CD4-positive, CD25-positive, alpha-beta regulatory T cell (primary cell): ENCODE results near the gene BCL10. TPM values are rescaled to one million over a fixed set of nuclear protein-coding genes. Genes with fewer than 3 reads are reported as not detected.

Experiments
- ATAC-seq, 2 donors: fragments of 150-1000 bp; cut with Tn5 transposase; one replicate each; pipeline ENCODE4 v1.10.0; 2021; ENCODE audit warnings: low read depth in 2 of 2, moderate number of reproducible peaks in 2 of 2, moderate library complexity in 1 of 2
- DNase-seq, 3 donors: peaks; one replicate each; pipeline versions ENCODE4 v3.0.0 to v3.0.0-alpha.2; 2012 to 2022; ENCODE audit warnings: mixed read lengths in 1 of 3
- H3K27ac ChIP-seq: one replicate; pipeline ENCODE4 v1.7.0; 2013; ENCODE audit warnings: mild to moderate bottlenecking, low read length; ENCODE audit not compliant: insufficient read depth, poor library complexity, severe bottlenecking
- H3K27me3 ChIP-seq: one replicate; pipeline ENCODE4 v1.7.0; 2013; ENCODE audit warnings: low read length; ENCODE audit not compliant: control insufficient read depth, insufficient read depth
- H3K36me3 ChIP-seq: one replicate; pipeline ENCODE4 v1.7.0; 2013; ENCODE audit warnings: mild to moderate bottlenecking, low read length, moderate library complexity; ENCODE audit not compliant: control insufficient read depth, insufficient read depth
- H3K4me1 ChIP-seq: 2 replicates; pipeline ENCODE4 v1.7.0; 2013; ENCODE audit warnings: mild to moderate bottlenecking, low read length; ENCODE audit not compliant: insufficient read depth, control insufficient read depth, poor library complexity, severe bottlenecking
- H3K4me3 ChIP-seq: one replicate; pipeline ENCODE4 v1.7.0; 2013; ENCODE audit warnings: low read depth, mild to moderate bottlenecking, low read length, moderate library complexity
- H3K9me3 ChIP-seq, 2 experiments: 1 replicate in 1 of 2; 2 replicates in 1 of 2; pipeline ENCODE4 v1.7.0; 2013; ENCODE audit warnings: low read length in 2 of 2, mild to moderate bottlenecking in 1 of 2, moderate library complexity in 1 of 2; ENCODE audit not compliant: control insufficient read depth in 2 of 2
- H3K27ac Mint-ChIP-seq, 3 donors: one replicate each; pipeline ENCODE4 v1.8.0; 2020 to 2022; ENCODE audit warnings: mild to moderate bottlenecking in 3 of 3, mixed read lengths in 3 of 3, moderate library complexity in 2 of 3
- H3K27me3 Mint-ChIP-seq: one replicate; pipeline ENCODE4 v1.8.0; 2022; ENCODE audit warnings: mild to moderate bottlenecking, mixed read lengths
- H3K36me3 Mint-ChIP-seq: one replicate; pipeline ENCODE4 v1.8.0; 2020; ENCODE audit warnings: mixed read lengths
- H3K4me1 Mint-ChIP-seq, 4 donors: one replicate each; pipeline ENCODE4 v1.8.0; 2020 to 2022; ENCODE audit warnings: mixed read lengths in 4 of 4, mild to moderate bottlenecking in 1 of 4
- H3K4me3 Mint-ChIP-seq, 4 donors: one replicate each; pipeline ENCODE4 v1.8.0; 2020 to 2022; ENCODE audit warnings: mild to moderate bottlenecking in 4 of 4, mixed read lengths in 4 of 4, moderate library complexity in 3 of 4
- H3K9me3 Mint-ChIP-seq, 7 donors: one replicate each; pipeline ENCODE4 v1.8.0; 2020 to 2022; ENCODE audit warnings: mixed read lengths in 7 of 7, mild to moderate bottlenecking in 3 of 7, moderate library complexity in 2 of 7
- polyA plus RNA-seq, 4 donors: library from polyadenylated mRNA; unstranded; fragments of 300-500 nt; fragmentation: Illumina TruSeq; gene quantifications; one replicate each; pipeline ENCODE4 v1.2.3, GENCODE V29; 2021
- total RNA-seq: library from RNA; stranded (reverse); gene quantifications from one replicate; pipeline ENCODE4 v1.2.3, GENCODE V29; 2022

The BCL10 gene
- total and polyA plus RNA-seq, 5 donors from 2014 or later, result 25.9 to 64.4 (median 27.6) TPM

- Mint-ChIP-seq H3K4me1 (peaks cover 39 to 71% (median 59%) of the 10 kb centered on the region in 4 donors), H3K27ac (peak overlapping the region; percentile 78 to 97 (median 87)), H3K27me3 (peaks cover 6% of the 10 kb centered on the region), H3K36me3 (peaks cover 24% of the 10 kb centered on the region), H3K9me3 (peaks cover 0 to 3% (median 0%) of the 10 kb centered on the region in 7 donors), H3K4me3 (peak overlapping the region; percentile 91 to 96 (median 94))
- Histone ChIP-seq H3K4me1 (peaks cover 42% of the 10 kb centered on the region), H3K36me3 (peaks cover 6% of the 10 kb centered on the region), H3K27ac (peak overlapping the region; percentile 97), H3K4me3 (peak overlapping the region; percentile 98), H3K9me3 (no peaks in the 10 kb centered on the region), H3K27me3 (no peaks in the 10 kb centered on the region)
- DNase-seq (peak; percentile 31 to 41 (median 41)), ATAC-seq (no peak)
Observed at GRCh38 chr1:85275701-85276214, 674 bp downstream of the BCL10 start.

- peaks cover 12% of the 10 kb centered on the region for H3K36me3 ChIP-seq
- peak overlapping the region; percentile 97 for H3K27ac ChIP-seq
- no peak for DNase-seq
- Mint-ChIP-seq H3K9me3 (peaks cover 0 to 3% (median 0%) of the 10 kb centered on the region in 7 donors), H3K4me3 (peak overlapping the region; percentile 91 to 96 (median 94)), H3K27me3 (peaks cover 6% of the 10 kb centered on the region), H3K27ac (peak overlapping the region; percentile 43 to 97 (median 87)), H3K4me1 (peaks cover 39 to 73% (median 61%) of the 10 kb centered on the region in 4 donors), H3K36me3 (peaks cover 27% of the 10 kb centered on the region)
- H3K4me1 ChIP-seq, result peaks cover 42% of the 10 kb centered on the region
- no peak for ATAC-seq
- no peaks in the 10 kb centered on the region for H3K27me3 ChIP-seq
- no peaks in the 10 kb centered on the region for H3K9me3 ChIP-seq
- peak overlapping the region; percentile 98 for H3K4me3 ChIP-seq
Observed at GRCh38 chr1:85274969-85275453, 1.4 kb downstream of the BCL10 start.

GRCh38 chr1:85273397-85273796, 3.0 kb downstream of the BCL10 start:
- peak overlapping the region; percentile 24 to 96 (median 70) for H3K4me3 Mint-ChIP-seq
- no peak overlapping the region for H3K27ac ChIP-seq
- no peaks in the 10 kb centered on the region for H3K27me3 ChIP-seq
- H3K4me1 Mint-ChIP-seq, result peaks cover 50 to 66% (median 58%) of the 10 kb centered on the region in 4 donors
- peaks cover 37% of the 10 kb centered on the region for H3K4me1 ChIP-seq
- H3K27ac Mint-ChIP-seq, result peak overlapping the region in 2 of 3 donors; percentile 77 to 87
- no peaks in the 10 kb centered on the region for H3K27me3 Mint-ChIP-seq
- H3K36me3 ChIP-seq, result peaks cover 26% of the 10 kb centered on the region
- no peak for ATAC-seq
- H3K9me3 ChIP-seq, result no peaks in the 10 kb centered on the region
- H3K9me3 Mint-ChIP-seq, result no peaks in the 10 kb centered on the region
- peaks cover 37% of the 10 kb centered on the region for H3K36me3 Mint-ChIP-seq
- H3K4me3 ChIP-seq, result peak overlapping the region; percentile 98
- no peak for DNase-seq

- DNase-seq, result no peak
- Mint-ChIP-seq H3K4me3 (no peak overlapping the region), H3K27ac (peak overlapping the region in 1 of 3 donors; percentile 2), H3K27me3 (no peaks in the 10 kb centered on the region), H3K9me3 (no peaks in the 10 kb centered on the region), H3K4me1 (peaks cover 34 to 42% (median 38%) of the 10 kb centered on the region in 4 donors), H3K36me3 (peaks cover 42% of the 10 kb centered on the region)
- Histone ChIP-seq H3K27me3 (no peaks in the 10 kb centered on the region), H3K36me3 (peaks cover 48% of the 10 kb centered on the region), H3K27ac (no peak overlapping the region), H3K9me3 (no peaks in the 10 kb centered on the region), H3K4me3 (no peak overlapping the region), H3K4me1 (peaks cover 10% of the 10 kb centered on the region)
- ATAC-seq, result no peak
Observed at GRCh38 chr1:85268801-85269585, 7.4 kb downstream of the BCL10 start.

GRCh38 chr1:85267313-85267712, 9.1 kb downstream of the BCL10 start:
- H3K27ac Mint-ChIP-seq, result no peak overlapping the region
- DNase-seq, result no peak
- no peak for ATAC-seq
- no peaks in the 10 kb centered on the region for H3K27me3 Mint-ChIP-seq
- no peaks in the 10 kb centered on the region for H3K9me3 ChIP-seq
- H3K27ac ChIP-seq, result no peak overlapping the region
- no peaks in the 10 kb centered on the region for H3K9me3 Mint-ChIP-seq
- no peak overlapping the region for H3K4me3 Mint-ChIP-seq
- H3K36me3 Mint-ChIP-seq, result peaks cover 29% of the 10 kb centered on the region
- H3K4me3 ChIP-seq, result no peak overlapping the region
- H3K4me1 ChIP-seq, result no peaks in the 10 kb centered on the region
- H3K27me3 ChIP-seq, result no peaks in the 10 kb centered on the region
- peaks cover 46% of the 10 kb centered on the region for H3K36me3 ChIP-seq
- H3K4me1 Mint-ChIP-seq, result peaks cover 19 to 27% (median 23%) of the 10 kb centered on the region in 4 donors

- DNase-seq, result no peak
- Histone ChIP-seq H3K27ac (no peak overlapping the region), H3K4me3 (no peak overlapping the region), H3K36me3 (peaks cover 28% of the 10 kb centered on the region), H3K9me3 (no peaks in the 10 kb centered on the region), H3K4me1 (peaks cover 4% of the 10 kb centered on the region), H3K27me3 (no peaks in the 10 kb centered on the region)
- H3K4me1 Mint-ChIP-seq, result peaks cover 8 to 14% (median 11%) of the 10 kb centered on the region in 4 donors
- H3K4me3 Mint-ChIP-seq, result peak overlapping the region in 1 of 4 donors; percentile 13
- peaks cover 15% of the 10 kb centered on the region for H3K36me3 Mint-ChIP-seq
- no peak for ATAC-seq
- H3K27me3 Mint-ChIP-seq, result no peaks in the 10 kb centered on the region
- no peak overlapping the region for H3K27ac Mint-ChIP-seq
- H3K9me3 Mint-ChIP-seq, result no peaks in the 10 kb centered on the region
Observed at GRCh38 chr1:85264150-85264549, 12.3 kb downstream of the BCL10 start.

- peaks cover 13% of the 10 kb centered on the region for H3K4me1 ChIP-seq
- no peak overlapping the region for H3K4me3 ChIP-seq
- DNase-seq (no peak), ATAC-seq (no peak)
- Mint-ChIP-seq H3K4me1 (peaks cover 11 to 21% (median 17%) of the 10 kb centered on the region in 4 donors), H3K4me3 (peak overlapping the region in 2 of 4 donors; percentile 8 to 31), H3K27ac (no peak overlapping the region), H3K9me3 (no peaks in the 10 kb centered on the region), H3K27me3 (no peaks in the 10 kb centered on the region), H3K36me3 (peaks cover 16% of the 10 kb centered on the region)
- peaks cover 19% of the 10 kb centered on the region for H3K36me3 ChIP-seq
- H3K27me3 ChIP-seq, result no peaks in the 10 kb centered on the region
- no peaks in the 10 kb centered on the region for H3K9me3 ChIP-seq
- no peak overlapping the region for H3K27ac ChIP-seq
Observed at GRCh38 chr1:85262985-85263384, 13.4 kb downstream of the BCL10 start.
